Measurements from ENCODE around the gene CELF4. TPM values are rescaled to one million over a fixed set of nuclear protein-coding genes. Genes with fewer than 3 reads are reported as not detected.

Gene CELF4
- total RNA-seq, 4 donors from 2014 or later: 0.32 to 0.81 (median 0.77) TPM

DNA sequence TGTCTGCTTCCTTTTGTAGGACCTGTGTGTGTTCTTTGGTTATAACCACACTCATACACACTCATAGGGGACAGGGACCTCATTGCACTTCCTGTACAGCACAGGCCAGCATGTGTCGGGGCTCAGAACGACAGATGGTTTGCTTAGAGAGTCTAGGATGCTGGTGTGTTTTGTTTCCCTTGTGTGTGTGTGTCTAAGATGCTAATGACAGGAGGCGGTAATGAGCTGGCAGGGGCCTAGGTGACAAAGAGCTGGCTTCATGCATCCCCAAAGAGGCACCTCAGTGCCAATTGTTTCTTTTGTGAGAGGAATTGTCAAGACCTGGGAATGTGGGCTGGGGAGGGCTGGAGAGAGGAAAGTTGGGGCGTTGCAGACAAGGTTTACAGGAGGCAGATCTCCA, 66.6 kb downstream of the CELF4 start:
- Histone ChIP-seq H3K4me1 (no peaks in the 10 kb centered on the region), H3K36me3 (no peaks in the 10 kb centered on the region), H3K27ac (no peak overlapping the region), H3K27me3 (peaks cover 6% of the 10 kb centered on the region), H3K9me3 (no peaks in the 10 kb centered on the region), H3K4me3 (no peak overlapping the region)
- no peak for TF ChIP-seq POLR2A (IDR thresholded peaks at IDR 0.05)
- no peak for TF ChIP-seq POLR2AphosphoS5 (IDR thresholded peaks at IDR 0.05)
- no peak for TF ChIP-seq EP300 (IDR thresholded peaks at IDR 0.05)
- TF ChIP-seq, protein P1, sequence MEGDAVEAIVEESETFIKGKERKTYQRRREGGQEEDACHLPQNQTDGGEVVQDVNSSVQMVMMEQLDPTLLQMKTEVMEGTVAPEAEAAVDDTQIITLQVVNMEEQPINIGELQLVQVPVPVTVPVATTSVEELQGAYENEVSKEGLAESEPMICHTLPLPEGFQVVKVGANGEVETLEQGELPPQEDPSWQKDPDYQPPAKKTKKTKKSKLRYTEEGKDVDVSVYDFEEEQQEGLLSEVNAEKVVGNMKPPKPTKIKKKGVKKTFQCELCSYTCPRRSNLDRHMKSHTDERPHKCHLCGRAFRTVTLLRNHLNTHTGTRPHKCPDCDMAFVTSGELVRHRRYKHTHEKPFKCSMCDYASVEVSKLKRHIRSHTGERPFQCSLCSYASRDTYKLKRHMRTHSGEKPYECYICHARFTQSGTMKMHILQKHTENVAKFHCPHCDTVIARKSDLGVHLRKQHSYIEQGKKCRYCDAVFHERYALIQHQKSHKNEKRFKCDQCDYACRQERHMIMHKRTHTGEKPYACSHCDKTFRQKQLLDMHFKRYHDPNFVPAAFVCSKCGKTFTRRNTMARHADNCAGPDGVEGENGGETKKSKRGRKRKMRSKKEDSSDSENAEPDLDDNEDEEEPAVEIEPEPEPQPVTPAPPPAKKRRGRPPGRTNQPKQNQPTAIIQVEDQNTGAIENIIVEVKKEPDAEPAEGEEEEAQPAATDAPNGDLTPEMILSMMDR (IDR thresholded peaks at IDR 0.05): no peak
- no peak for ATAC-seq
- WGBS, 2 donors (ENCODE audit: low coverage in 1 of 2): 67% methylated on average over 1 of the region's 4 CpGs; no CpG with 5 or more reads in 1 of the 2 donors

DNA sequence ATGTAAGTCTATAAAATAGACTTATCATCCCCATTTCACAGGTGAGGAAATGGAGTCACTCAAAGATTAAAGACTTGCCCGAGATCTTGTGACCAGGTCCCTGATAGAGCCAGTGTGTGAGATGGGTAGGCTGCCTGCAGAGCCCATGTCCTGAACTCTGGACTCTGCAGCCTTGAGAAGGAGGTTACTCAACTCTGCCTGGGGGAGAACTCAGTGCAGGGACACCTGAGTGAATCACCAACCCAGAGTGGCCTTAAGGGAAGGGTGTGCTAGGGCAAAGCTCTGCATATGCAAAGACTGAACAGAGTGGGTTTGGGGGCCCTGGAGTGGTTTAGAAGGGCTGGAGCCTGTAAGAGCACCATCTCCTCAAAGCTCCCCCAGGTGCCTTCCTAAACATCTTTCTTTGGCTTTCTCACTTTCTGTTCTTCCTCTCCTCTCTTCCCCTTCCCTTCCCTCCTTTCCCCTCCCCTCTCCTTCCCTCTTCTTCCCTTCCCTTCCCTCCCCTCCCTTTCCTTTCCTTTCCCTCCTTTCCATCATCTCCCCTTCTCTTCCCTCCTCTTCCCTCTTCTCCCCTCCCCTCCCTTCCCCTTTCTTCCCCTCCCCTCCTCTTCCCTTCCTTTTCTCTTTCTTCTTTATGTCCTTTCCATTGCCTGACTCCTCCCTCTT, 67.6 kb downstream of the CELF4 start:
- ATAC-seq: no peak
- no peaks in the 10 kb centered on the region for H3K4me1 ChIP-seq
- H3K27me3 ChIP-seq: peaks cover 14% of the 10 kb centered on the region
- no peak overlapping the region for H3K4me3 ChIP-seq
- H3K27ac ChIP-seq: no peak overlapping the region
- TF ChIP-seq, protein P1 (IDR thresholded peaks at IDR 0.05): no peak
- TF ChIP-seq POLR2A (IDR thresholded peaks at IDR 0.05) (no peak), EP300 (IDR thresholded peaks at IDR 0.05) (no peak), POLR2AphosphoS5 (IDR thresholded peaks at IDR 0.05) (no peak)
- H3K36me3 ChIP-seq: no peaks in the 10 kb centered on the region
- H3K9me3 ChIP-seq: no peaks in the 10 kb centered on the region
- WGBS, 2 donors (ENCODE audit: low coverage in 1 of 2): 100% methylated on average over 1 of the region's 1 CpG; no CpG with 5 or more reads in 1 of the 2 donors

DNA sequence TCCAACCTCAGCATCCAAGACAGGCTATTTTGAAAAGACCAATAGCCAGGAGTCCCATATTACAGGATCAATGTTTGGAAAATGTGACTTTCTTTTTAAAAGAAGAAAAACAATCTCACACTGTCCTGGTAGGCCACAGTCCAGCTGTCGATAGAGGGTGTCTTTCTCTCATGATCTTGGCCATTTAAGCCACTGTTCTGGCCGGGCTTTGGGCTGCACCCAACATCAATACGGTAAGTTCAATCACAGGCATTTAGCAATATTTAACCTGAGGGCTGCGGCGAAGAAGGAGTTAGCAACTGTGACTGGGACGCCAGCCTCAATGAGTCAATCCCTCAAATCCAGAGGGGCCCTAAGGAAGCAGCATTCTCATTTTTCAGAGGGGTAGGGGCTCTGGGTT, 69.0 kb downstream of the CELF4 start:
- H3K36me3 ChIP-seq: no peaks in the 10 kb centered on the region
- no peak overlapping the region for H3K4me3 ChIP-seq
- no peaks in the 10 kb centered on the region for H3K9me3 ChIP-seq
- no peak for ATAC-seq
- 81 to 94% methylated on average over 3 to 4 of the region's 6 CpGs for whole genome bisulfite sequencing, 2 donors (ENCODE audit: low coverage in 1 of 2)
- TF ChIP-seq POLR2A (IDR thresholded peaks at IDR 0.05): no peak
- TF ChIP-seq POLR2AphosphoS5 (IDR thresholded peaks at IDR 0.05): no peak
- TF ChIP-seq EP300 (IDR thresholded peaks at IDR 0.05): no peak
- TF ChIP-seq, protein P1 (IDR thresholded peaks at IDR 0.05): no peak
- H3K4me1 ChIP-seq: no peaks in the 10 kb centered on the region
- H3K27ac ChIP-seq: no peak overlapping the region
- H3K27me3 ChIP-seq: peaks cover 23% of the 10 kb centered on the region

DNA sequence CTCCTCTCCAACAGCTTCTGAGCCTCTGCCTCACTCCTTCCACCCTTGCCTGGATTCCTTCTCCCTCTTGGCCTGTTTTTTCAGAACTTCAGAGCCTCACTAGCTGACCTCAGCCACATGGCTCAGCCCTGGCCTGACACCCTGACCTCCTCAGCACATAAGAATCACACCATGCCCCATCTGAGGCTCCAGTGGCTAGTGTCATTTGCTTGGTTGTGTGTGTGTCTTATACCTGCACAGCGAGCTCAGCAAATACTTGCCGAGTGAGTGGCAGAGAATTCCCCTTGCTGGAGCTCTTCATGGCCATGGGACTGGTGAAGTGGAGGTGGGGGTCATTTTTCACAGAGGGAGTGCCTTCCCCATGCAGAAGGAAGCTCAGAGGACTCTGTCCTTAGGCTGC, 70.2 kb downstream of the CELF4 start:
- Histone ChIP-seq H3K36me3 (no peaks in the 10 kb centered on the region), H3K4me3 (no peak overlapping the region), H3K4me1 (no peaks in the 10 kb centered on the region), H3K27me3 (peaks cover 34% of the 10 kb centered on the region), H3K27ac (no peak overlapping the region), H3K9me3 (no peaks in the 10 kb centered on the region)
- TF ChIP-seq POLR2A (IDR thresholded peaks at IDR 0.05) (no peak), EP300 (IDR thresholded peaks at IDR 0.05) (no peak), POLR2AphosphoS5 (IDR thresholded peaks at IDR 0.05) (no peak)
- TF ChIP-seq, protein P1 (IDR thresholded peaks at IDR 0.05): no peak
- no CpG with 5 or more reads among the region's 2 CpGs for WGBS, 2 donors (ENCODE audit: low coverage in 1 of 2)
- ATAC-seq: no peak

DNA sequence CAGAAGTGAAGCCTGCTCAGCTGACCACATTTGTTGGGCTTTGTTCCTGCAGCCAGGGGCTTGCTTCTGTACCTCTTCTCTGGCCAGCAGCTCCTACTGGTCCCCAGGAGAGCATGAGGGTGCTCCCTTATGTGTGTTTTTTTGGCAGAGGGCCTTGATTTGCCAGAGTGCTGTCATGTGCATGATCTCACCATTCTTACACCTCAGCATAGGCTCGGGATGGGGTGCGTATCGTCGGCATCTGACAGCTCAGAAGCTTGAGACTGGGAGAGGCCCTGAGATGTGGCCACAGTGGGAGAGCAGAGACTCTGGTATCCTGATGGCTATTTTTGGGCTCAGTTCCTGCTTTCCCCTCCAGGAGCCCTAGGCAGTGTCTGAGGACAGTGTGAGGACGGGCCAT, 71.2 kb downstream of the CELF4 start:
- Histone ChIP-seq H3K27ac (no peak overlapping the region), H3K4me1 (no peaks in the 10 kb centered on the region), H3K4me3 (no peak overlapping the region), H3K9me3 (no peaks in the 10 kb centered on the region), H3K36me3 (no peaks in the 10 kb centered on the region), H3K27me3 (peaks cover 38% of the 10 kb centered on the region)
- ATAC-seq: no peak
- TF ChIP-seq EP300 (IDR thresholded peaks at IDR 0.05) (no peak), POLR2AphosphoS5 (IDR thresholded peaks at IDR 0.05) (no peak), POLR2A (IDR thresholded peaks at IDR 0.05) (no peak)
- TF ChIP-seq, protein P1 (IDR thresholded peaks at IDR 0.05): no peak
- WGBS, 2 donors (ENCODE audit: low coverage in 1 of 2): 100% methylated on average over 1 of the region's 5 CpGs; no CpG with 5 or more reads in 1 of the 2 donors
